T-helper 2 cell treated with Interferon-gamma antibody and Interleukin-4, amounts not matched to agents 100 ng/mL and 5 ng/mL, for 36 hours (primary cell): ENCODE results near the gene RSPH6A. TPM values are rescaled to one million over a fixed set of nuclear protein-coding genes. Genes with fewer than 3 reads are reported as not detected.

Experiments
- intact Hi-C: fragments of 100-400 bp; cut with micrococcal nuclease; formaldehyde crosslinking; loops from one replicate; pipeline ENCODE4 v1.15.1; 2023
- total RNA-seq: library from RNA; stranded (reverse); gene quantifications from 2 replicates; pipeline ENCODE4 v1.2.3, GENCODE V29; 2022

RSPH6A gene
- 0.39 and 0.50 TPM in 2 replicates for total RNA-seq

DNA sequence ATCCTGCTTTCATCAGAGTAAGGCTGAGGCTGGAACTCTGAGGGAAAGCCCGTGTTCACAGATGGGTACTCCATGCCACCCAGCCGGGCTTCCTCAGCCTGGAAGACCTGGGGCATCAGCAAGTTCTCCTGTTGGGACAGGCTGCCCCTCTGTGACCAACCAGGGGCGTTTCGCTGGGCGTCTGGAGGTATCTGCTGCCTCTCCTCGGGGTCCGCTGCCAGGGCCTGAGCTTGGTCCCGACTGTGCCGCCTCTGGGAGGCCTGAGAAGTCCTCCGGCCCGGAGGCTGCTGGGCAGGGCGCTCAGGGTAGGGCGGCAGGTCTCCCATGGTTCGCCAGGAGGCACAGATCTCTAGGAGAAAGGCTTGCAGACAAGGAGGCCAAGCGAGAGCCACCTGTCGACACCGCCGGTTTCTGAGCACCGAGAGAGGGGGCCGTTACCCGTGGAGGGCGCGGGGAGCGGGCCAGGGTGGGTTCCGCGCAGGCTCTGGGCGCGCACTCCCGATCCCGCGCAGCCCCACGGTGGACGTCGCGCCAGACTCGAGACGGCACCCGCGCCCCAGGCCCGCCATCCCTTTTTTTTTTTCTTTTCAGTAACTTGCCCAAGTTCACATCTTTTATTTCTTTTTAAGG is at the start of gene RSPH6A:
RSPH6A (minus strand) TSS at position 458 of the 630 bp plus-strand sequence; CDS start at position 326, 132 bp downstream.
- intact Hi-C loops = loop anchor here (5.0 kb wide), 1 partner anchor 202 kb away; no protein-coding TSS in a partner anchor

DNA sequence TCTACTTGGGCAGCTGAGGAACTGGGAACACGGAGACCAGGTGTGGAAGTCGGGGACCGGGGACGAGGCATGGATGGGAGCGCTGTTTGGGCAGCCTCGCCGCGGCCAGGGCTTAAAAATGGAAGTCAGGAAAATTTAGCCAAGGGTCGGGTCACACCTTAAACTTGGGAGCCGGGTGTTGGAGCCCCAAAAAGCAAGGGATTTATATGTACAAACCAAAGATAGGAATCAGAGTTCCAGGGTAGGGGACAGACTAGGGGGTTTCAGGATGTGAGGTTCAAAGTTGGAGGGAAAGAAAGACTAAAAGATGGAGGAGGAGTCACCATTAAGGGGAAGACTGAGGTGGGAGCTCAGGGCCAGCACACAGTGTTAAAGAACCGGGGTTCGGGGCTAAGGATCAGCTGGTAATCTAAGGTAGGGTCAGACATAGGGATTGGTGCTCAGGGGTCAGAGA is 49.5 kb upstream of the RSPH6A start:
- intact Hi-C loops = no loop called here

DNA sequence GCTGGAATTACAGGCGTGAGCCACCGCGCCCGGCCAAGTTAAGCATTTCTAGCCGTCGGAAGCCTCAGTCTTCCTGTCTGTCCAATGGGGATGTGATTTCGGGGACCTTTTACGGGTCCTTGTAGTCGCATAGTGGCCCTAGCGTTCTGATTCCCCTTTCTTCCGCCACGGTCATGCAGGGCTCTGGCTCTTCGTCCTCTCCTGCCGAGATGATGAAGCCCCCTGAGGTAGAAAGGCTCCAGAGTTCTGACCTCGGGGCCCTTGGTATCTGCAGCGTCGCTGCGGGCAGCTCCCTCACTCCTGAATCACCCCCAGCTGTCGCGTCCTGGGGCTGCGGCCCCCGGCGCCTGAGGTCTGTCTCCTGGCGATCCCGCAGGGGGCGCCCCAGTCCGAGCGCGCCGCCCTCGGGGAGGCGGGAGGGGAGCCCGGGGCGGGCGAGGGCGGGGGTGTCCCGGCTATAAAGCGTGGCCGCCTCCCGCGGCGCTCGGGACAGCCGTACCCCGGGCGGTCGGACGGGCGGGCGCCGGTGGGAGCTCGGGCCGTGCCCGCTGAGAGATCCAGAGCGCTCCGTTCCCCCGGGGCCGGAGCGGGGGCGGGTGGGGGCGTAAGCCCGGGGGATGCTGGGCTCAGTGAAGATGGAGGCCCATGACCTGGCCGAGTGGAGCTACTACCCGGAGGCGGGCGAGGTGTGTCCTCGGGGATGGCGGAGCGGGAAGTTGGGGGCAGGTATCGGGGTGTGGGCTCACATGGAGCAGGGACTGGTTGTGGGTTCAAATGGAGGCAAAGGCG is 48.9 kb upstream of the RSPH6A start, which contains the start of gene FOXA3:
FOXA3 (plus strand) TSS at position 487 of the 789 bp plus-strand sequence; CDS start at position 618, 131 bp downstream.
- intact Hi-C loops = loop anchor here (1.0 to 2.0 kb wide), 8 partner anchors 22 to 279 kb away; partner anchors contain the start of genes CCDC61, DMWD, FBXO46 and IRF2BP1

DNA sequence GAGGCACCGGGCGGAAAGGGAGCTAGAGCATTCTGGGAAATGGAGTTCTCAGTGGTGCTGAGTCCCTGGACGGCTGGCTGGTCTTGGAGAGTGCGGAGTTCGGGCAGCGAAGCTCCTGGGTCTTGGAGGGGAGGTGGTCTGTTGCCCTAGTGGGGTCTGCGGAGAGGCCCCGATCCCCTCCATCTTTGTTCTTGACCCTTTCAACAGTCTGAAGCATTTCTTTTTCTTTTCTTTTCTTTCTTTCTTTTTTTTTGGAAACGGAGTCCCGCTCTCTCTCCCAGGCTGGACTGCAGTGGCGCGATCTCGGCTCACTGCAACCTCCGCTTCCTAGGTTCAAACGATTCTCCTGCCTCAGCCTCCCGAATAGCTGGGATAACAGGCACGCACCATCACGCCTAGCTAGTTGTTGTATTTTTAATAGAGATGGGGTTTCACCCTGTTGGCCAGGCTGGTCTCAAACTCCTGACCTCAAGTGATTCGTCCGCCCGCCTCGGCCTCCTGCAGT is 48.3 kb upstream of the RSPH6A start:
- intact Hi-C loops = loop anchor here (1.0 to 2.0 kb wide), 8 partner anchors 23 to 279 kb away; partner anchors contain the start of genes CCDC61, DMWD, FBXO46 and IRF2BP1

DNA sequence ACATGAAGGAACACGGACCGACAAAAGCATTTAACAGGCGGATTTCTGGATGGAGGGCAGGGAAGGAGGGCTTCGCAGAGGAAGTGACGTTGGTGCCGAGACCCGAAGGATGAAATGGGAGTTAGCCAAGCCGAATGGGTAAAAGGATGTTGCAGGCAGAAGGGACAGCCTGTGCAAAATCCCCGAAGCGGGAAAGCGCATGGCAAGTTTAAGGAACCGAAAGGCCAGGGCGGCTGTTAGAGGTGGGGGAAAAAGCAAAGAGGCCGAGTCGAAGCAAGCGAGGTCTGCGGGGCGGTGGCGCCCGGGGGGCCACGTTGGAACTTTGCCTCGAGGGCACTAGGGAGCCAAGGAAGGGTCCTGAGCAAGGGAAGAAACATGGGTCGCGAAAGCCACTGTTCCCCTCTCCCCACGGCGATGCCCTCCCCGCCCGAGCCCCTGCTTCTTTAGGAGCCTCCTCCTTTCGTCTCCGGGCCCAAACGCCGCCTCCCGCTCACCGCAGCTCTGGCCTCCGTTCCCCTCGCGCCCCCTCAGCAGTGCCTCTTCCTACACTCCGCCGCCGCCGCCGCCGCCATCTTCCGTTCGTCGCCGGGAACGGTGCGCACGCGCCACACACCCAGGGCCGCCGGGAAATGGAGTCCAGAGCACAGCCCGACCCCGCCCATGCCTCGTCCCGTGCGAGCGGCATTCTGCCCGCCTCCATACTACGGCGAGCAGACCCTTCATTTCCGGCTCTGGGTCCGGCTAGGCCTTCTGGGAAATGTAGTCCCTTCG is 47.6 kb upstream of the RSPH6A start, which contains the start of gene SYMPK:
SYMPK (minus strand) TSS at position 584 of the 771 bp plus-strand sequence. CDS start 8,652 bp downstream, outside the sequence.
- intact Hi-C loops = loop anchor here (1.0 to 2.0 kb wide), 8 partner anchors 24 to 278 kb away; partner anchors contain the start of genes CCDC61, DMWD, FBXO46 and IRF2BP1

DNA sequence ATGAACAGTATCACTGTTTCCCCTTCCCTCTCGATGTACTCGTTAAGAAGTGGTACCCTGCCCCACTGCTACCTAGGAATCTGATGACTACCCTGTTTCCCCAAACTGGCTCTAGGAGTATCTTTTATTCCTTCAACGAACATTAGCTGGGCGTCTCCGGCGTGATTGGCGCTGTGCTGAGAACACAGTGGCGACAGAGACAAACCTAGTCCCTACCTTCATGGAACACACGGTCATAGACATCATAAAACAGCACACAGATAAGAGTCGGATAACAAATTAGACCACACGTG is 47.1 kb upstream of the RSPH6A start:
- intact Hi-C loops = loop anchor here (2.0 kb wide), 4 partner anchors 69 to 277 kb away; partner anchors contain the start of genes CCDC61, DMWD, FBXO46 and OPA3

DNA sequence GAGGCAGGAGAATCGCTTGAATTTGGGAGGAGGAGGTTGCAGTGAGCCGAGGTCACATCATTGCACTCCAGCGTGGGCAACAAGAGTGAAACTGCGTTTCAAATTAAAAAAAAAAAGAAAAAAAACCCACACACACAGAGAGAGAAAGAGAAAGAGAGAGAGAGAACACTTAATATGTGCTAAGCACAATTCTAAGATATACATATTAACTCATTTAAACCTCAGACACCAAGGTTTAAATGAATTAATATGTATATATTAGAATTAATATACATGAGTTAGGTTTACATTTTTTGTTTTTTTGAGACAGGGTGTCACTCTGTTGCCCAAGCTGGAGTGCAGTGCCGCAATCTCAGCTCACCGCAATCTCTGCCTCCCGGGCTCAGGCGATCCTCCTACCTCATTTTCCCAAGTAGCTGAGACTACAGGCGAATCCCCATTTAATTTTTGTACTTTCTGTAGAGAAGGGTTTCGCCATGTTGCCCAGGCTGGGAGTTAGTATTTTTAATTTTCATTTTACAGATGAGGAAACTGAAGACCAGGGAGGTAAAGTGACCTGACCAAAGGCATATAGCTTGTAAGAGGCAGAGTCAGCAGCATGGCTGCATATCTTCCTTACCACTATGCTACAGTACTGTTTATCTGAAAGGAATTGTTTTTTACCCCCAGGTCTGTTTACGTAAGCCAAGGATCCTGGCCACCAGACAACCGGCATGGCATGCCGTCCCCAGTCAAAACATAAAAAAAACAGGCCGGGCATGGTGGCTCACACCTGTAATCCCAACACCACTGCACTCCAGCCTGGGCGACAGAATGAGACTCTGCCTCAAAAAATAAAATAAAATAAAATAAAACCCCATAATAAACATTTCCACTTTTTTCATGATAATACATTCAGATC is 45.5 kb upstream of the RSPH6A start:
- intact Hi-C loops = no loop called here

DNA sequence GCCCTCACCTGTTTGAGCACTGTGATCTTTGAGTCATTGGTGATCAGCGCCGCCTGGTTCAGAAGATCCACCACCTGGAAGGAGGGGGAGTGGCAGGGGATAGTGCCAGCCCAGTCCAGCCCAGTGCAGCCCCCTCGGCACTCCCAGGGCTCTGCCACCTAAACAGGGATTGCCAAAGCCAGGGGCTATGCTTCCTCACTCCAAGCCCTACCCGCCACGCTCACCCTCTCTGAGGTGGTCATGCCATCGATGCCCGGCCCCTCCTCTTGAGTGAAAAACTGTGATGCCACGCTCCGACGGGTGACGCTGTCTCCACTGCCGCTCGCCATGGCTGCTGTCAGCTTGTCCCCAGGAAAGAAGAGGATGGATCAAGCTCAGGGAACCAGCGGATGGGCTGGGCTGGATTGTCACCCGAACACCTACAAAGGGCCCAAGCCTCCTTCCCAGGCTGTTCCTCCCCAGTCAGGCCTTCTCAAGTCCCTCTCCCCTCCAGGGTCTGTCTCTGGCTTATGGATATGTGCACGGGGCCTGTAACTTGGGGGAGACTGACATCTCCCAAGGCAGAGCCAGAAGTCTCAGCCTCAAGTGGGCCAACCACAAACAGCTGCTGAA is 39.2 kb upstream of the RSPH6A start:
- intact Hi-C loops = no loop called here

DNA sequence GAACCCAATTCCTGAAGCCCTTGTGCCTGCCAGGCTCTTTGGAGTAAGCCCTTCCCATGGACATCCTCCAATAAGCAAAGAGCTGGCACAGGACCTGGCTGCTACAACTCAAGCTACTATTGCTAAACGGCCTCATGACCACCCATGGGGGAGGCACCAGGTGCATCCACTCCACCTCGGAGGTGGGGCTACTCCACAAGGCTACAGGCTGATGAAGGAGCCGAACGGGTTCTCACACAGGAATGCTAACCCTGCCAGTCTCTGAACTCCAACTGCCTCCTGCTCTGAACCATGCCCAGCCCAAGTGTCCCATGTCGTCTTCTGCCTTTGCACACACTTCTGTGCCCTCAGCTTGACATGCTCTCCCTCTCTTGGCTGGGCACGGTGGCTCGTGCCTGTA is 37.9 kb upstream of the RSPH6A start:
- intact Hi-C loops = no loop called here

DNA sequence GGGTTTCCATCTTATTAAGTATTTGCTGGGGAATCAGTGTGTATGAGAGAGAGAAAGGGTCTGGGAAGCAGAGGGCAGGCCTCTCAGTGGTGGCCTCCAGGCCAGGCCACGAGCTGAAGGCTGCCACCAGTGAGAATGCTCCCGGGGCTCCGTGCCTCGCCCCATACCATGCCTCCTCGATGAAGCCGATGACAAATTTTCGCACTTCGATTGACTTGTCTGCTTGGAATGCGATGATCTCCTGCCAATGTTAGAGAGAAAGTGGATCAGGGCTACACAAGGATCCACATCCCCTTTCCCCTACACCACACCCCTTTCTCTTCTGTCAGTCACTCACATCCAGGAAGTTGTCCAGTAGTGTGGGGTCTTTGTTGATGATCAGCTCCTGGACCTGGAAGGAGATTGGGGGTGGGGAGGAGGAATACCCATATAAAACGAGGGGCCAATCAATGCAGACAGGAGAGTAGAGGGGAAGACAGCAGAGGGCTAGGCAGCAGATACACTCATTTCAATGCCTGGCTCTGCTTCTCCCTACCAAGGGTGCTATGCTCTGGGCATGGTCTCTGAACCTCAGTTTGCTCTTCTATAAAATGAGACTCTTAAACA is 37.1 kb upstream of the RSPH6A start:
- intact Hi-C loops = no loop called here

DNA sequence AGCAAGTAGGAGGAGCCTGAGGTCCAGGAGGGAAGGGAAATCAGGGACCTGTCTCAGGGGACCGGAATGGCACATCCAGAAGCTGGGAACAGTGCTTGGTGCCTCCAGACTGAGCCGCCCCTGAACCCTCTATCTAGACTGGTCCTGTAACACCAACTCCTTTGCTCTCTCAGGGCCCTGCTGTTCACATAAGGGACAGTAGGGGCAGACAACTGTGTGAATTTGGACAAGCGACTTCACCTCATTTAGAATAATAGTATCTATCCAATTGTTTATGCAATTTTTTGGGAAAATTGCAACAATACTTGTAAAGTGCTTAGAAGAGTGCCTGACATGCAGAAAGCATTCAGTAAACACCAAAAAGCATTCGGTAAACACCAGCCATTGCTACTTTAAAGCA is 33.8 kb upstream of the RSPH6A start:
- intact Hi-C loops = no loop called here

DNA sequence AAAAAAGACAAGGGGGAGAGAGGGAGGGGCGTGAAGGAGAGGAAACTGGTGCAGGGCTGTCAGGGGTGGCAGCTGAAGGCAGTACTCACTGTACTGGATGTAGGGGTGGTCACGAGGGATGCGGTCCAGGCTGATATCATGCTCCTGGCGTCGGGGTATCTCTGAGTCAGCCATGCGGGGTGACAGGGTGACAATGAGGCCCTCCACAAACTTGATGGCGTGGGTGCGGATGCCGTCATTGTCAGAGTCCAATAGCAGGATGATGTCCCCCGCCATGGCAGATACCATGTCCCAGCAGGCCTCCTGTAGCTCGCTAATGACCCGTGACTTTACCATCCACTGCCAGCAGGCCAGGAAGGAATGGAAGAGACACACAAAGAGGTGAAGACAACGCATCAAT is 32.6 kb upstream of the RSPH6A start:
- intact Hi-C loops = no loop called here

DNA sequence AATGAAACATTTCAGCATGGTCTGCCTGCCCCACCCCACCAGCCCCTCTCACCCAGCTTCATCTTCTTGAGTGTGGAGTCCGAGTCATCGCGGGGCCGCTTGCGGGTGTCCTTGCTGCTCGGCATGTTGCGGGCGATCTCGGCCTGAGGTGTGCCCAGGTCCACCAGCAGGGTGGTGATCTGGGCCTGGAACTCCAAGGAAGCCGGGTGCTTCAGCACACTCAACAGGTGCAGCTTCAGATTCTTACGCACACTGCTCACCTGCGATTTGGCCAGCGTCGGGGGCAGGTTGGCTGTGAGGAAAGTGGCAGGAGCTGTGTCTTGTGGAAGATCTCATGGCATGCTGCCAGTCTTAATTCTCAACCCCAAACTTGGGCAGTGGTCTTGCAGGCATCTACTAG is 27.1 kb upstream of the RSPH6A start:
- intact Hi-C loops = no loop called here

DNA sequence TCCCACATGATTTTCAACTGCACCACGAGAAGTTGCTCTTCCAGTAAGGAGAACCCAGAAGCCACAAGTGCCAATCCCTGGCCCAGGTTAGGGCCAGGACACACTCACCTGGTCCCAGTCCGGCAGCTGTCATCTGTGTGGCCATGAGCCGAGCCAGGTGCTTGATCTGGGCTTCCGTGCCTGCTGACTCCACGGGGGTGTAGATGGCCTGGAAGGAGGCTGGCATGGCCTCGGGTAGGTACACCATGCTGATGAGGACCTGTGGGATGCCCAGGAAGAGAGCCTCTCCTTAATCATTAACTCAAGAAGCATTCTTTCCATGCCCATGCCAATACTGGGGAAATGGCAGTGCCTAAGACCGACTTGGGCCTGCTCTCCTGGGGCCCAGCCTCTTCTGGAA is 19.9 kb upstream of the RSPH6A start:
- intact Hi-C loops = no loop called here

DNA sequence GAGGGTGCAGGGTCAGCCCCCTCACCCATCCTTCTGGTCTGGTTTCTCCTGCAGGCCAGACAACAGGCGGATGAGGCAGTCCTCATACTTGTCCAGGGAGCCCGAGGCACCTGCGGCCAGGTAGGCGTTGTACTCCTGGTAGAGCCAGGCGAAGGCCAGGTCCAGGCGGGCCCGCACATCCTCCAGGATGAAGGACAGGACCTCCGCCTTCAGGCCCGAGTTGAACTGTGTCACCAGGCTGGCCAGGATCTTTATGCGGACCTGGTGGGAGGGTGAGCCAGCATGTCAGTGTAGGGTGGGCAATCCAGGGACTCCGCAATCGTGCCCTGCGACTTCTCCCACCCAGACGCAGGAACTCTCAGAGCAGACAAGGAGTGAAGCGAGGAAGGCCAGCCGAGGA is 13.8 kb upstream of the RSPH6A start:
- intact Hi-C loops = no loop called here

DNA sequence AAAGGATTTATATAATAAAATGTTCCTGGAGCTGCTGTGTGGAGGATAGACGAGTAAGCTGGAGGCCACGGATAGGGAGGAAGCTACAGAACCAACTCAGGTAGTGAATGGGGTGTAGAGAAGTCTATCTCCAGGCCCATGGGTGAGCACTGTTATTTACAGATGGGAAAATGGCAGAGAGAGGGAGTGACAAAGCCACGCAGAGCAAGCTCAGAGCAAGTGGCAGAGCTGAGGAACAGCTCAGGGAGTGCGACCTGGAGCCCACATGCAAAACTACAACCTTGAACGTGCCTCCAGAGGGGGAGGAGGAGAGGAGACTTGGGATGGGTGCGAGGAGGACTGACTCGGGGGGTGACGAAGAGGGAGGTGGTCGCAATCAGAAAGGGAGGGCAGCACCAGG is 13.4 kb upstream of the RSPH6A start:
- intact Hi-C loops = no loop called here

DNA sequence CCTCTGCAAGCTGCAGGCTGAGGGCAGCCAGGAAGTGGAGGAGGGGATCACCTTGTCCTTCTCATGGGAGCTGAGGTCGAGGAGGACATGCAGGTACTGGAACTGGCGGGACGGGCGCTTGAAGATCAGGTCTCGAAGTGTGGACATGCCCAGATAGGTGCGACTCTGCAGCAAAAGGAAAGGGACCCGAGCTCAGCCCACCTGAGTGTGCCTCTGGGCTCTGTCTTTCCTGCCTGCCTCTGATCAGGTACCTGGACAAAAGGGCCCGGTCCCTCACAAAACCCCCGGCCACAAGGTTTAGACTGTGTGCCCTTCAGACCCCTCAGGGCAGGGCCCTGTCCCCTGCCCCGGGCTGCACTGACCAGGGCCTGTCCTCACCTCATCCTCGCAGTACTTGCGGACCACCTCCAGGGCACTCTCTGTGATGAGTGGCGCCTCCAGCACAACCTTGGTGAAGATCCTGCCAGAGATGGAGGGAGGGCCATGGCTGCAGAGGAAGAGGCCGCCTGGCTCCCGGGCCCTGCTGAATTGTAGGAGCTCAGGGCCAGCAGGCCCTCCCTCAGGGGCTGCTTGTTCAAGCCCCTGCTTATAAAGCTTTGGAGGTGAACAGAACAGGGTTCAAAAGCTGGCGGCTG is 12.5 kb upstream of the RSPH6A start:
- intact Hi-C loops = no loop called here

DNA sequence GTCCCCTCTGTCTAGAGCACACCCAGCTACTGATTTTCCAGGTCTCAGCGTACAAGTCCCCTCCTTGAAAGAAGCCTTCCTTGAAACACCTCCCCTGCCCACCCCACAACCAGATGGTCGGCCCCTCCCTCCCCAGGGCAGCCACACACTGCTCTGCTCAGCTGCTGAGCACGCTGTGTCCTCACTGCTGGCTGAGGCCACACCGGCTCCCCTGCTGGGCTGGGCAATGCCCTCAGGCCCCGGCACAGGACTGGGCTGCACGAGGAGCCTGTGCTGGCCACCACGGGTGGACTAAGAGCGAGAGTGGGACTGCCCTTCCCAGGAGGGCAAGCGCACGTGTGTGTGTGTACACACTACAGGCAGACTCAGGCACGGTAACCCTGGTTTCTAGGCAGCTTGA is 11.8 kb upstream of the RSPH6A start:
- intact Hi-C loops = no loop called here
